ENCODE results near the gene HTR1A.

- TF ChIP-seq SIN3A (IDR thresholded peaks at IDR 0.05; ENCODE audit: borderline replicate concordance, insufficient read depth, low read depth, low read length) (no peak), CTCF (IDR thresholded peaks at IDR 0.05) (no peak)
Measured at GRCh38 chr5:64000096-64000495, 37.9 kb upstream of the HTR1A start.

All from Panc1 (cell line).